ENCODE measurements around the gene FOXI3. TPM values are rescaled to one million over a fixed set of nuclear protein-coding genes. Genes with fewer than 3 reads are reported as not detected.

Gene FOXI3
- total and polyA plus RNA-seq, 9 of the 15 experiments (the other 6 are each of a cell fraction or from before 2014, with no cell fraction given) = not detected

- 0% methylated on average over 1 of the region's 1 CpG for WGBS (ENCODE audit: insufficient coverage, low coverage, missing lambda C conversion rate)
- FAIRE-seq = no peak
- in situ Hi-C loops (cut with MboI) = no loop called here
- CTCF ChIA-PET (ENCODE audit: low intra/inter-chr PET ratio) = no interaction called here
- Histone ChIP-seq H4K20me1 (replicated peaks; ENCODE audit: control insufficient read depth, insufficient read depth, low read length) (no peaks in the 10 kb centered on the region), H3K4me3 (no peak overlapping the region), H3K36me3 (ENCODE audit: control insufficient read depth, insufficient read depth, low read length) (no peaks in the 10 kb centered on the region), H3K4me1 (replicated peaks in 1 of 2; ENCODE audit: control insufficient read depth in 2 of 2, insufficient read depth in 2 of 2, low read length in 2 of 2) (no peaks in the 10 kb centered on the region; a peak in 1 of 5 replicates), H3K4me2 (ENCODE audit: insufficient read depth, low read length) (no peak overlapping the region), H3K9ac (ENCODE audit: insufficient read depth in 1 of 2, low read depth in 2 of 2, low read length in 2 of 2) (no peak overlapping the region), H3K9me3 (replicated peaks; ENCODE audit: control insufficient read depth, insufficient read depth, low read depth, low read length) (peaks cover 6% of the 10 kb centered on the region; the same call in 1 of the 2 replicates), H3K27ac (ENCODE audit: extremely low read depth, low read depth, low read length) (no peak overlapping the region), H3K9me1 (ENCODE audit: control insufficient read depth, insufficient read depth, low read length) (no peaks in the 10 kb centered on the region), H3K27me3 (ENCODE audit: control insufficient read depth in 2 of 2, insufficient read depth in 2 of 2, low read length in 2 of 2) (peaks cover 8 to 21% of the 10 kb centered on the region in 2 experiments; a peak in 3 of 5 replicates), H2AFZ (ENCODE audit: low read depth, low read length) (no peak overlapping the region), H3K79me2 (ENCODE audit: control insufficient read depth, insufficient read depth, low read length) (no peaks in the 10 kb centered on the region)
- POLR2A ChIA-PET = no interaction called here
- BruUV-seq (replicated peaks) = no TSS peak
- ATAC-seq = no peak
- no peak for DNase-seq (ENCODE audit: extremely low read depth in 1 of 4, low spot score in 3 of 4)
- intact Hi-C loops (cut with micrococcal nuclease) = no loop called here
- TF ChIP-seq TFAM (CRISPR knock-in tag; conservative IDR thresholded peaks at IDR 0.05) (no peak), THRB (CRISPR knock-in tag; conservative IDR thresholded peaks at IDR 0.05) (no peak), DPF2 (IDR thresholded peaks at IDR 0.05) (no peak), CLOCK (CRISPR knock-in tag; IDR thresholded peaks at IDR 0.05; ENCODE audit: borderline replicate concordance) (no peak), BRF2 (IDR thresholded peaks at IDR 0.05; ENCODE audit: borderline replicate concordance, insufficient read depth, insufficient read length) (no peak), CCAR2 (IDR thresholded peaks at IDR 0.05; ENCODE audit: low read depth, low read length) (no peak), CEBPG (CRISPR knock-in tag; IDR thresholded peaks at IDR 0.05) (no peak), CEBPG (tag; conservative IDR thresholded peaks at IDR 0.05 in 1 of 2, IDR thresholded peaks at IDR 0.05 in 1 of 2) (no peak), KLF16 (IDR thresholded peaks at IDR 0.05) (no peak), TAF7 (tag; IDR thresholded peaks at IDR 0.05) (no peak), THAP12 (CRISPR knock-in tag; IDR thresholded peaks at IDR 0.05) (no peak), NR0B1 (IDR thresholded peaks at IDR 0.05; ENCODE audit: partially characterized antibody) (no peak), TEAD4 (IDR thresholded peaks at IDR 0.05; ENCODE audit: low read length) (no peak), TEAD4 (CRISPR knock-in tag; IDR thresholded peaks at IDR 0.05; ENCODE audit: borderline replicate concordance) (no peak), SPI1 (IDR thresholded peaks at IDR 0.05; ENCODE audit: borderline replicate concordance, low read depth, low read length) (no peak)
These were observed 46.7 kb upstream of the FOXI3 start for GRCh38 chr2:88499204-88499603.
